Thymus (tissue), 11 donors: Measurements from ENCODE around the gene TRIO. TPM values are rescaled to one million over a fixed set of nuclear protein-coding genes. Genes with fewer than 3 reads are reported as not detected.
A peak's percentile ranks its signal among the peaks of the same experiment; 100 is the strongest.

Experiments used
- DNase-seq, 9 donors: peaks; one replicate each; pipeline ENCODE4 v3.0.0-alpha.2; 2013; ENCODE audit warnings: low spot score in 9 of 9, low read depth in 6 of 9, missing footprints in 1 of 9
- H3K27ac ChIP-seq, 2 donors: one replicate each; pipeline ENCODE4 v1.5.1; 2013; ENCODE audit warnings: control low read depth in 1 of 2, low read depth in 1 of 2, low read length in 1 of 2, mild to moderate bottlenecking in 1 of 2, moderate library complexity in 1 of 2
- H3K27me3 ChIP-seq, 2 donors: one replicate each; pipeline ENCODE4 v1.5.1; 2013; ENCODE audit warnings: low read length in 1 of 2; ENCODE audit not compliant: control insufficient read depth in 2 of 2, insufficient read depth in 1 of 2
- H3K36me3 ChIP-seq, 2 donors: one replicate each; pipeline ENCODE4 v1.5.1; 2013; ENCODE audit warnings: low read length in 1 of 2, mild to moderate bottlenecking in 1 of 2, moderate library complexity in 1 of 2; ENCODE audit not compliant: control insufficient read depth in 2 of 2, insufficient read depth in 2 of 2
- H3K4me1 ChIP-seq, 2 donors: one replicate each; pipeline ENCODE4 v1.5.1; 2013; ENCODE audit warnings: low read length in 2 of 2; ENCODE audit not compliant: control insufficient read depth in 2 of 2, insufficient read depth in 2 of 2
- H3K4me3 ChIP-seq, 2 donors: one replicate each; pipeline ENCODE4 v1.5.1; 2013; ENCODE audit warnings: low read length in 2 of 2, control low read depth in 1 of 2, mild to moderate bottlenecking in 1 of 2
- H3K9me3 ChIP-seq, 2 donors: one replicate each; pipeline ENCODE4 v1.5.1; 2013; ENCODE audit warnings: low read length in 1 of 2, mild to moderate bottlenecking in 1 of 2; ENCODE audit not compliant: control insufficient read depth in 2 of 2, insufficient read depth in 1 of 2
- WGBS: extraction: QIAGEN DNeasy Blood & Tissue Kit; methylation state at CpG from one replicate; pipeline ENCODE4 v1.1.7; 2013; 5-methylcytosine and 5-hydroxymethylcytosine counted together
- polyA plus RNA-seq: library from polyadenylated mRNA; stranded (reverse); fragments of 200-250 nt; gene quantifications from one replicate; pipeline ENCODE4 v1.2.3, GENCODE V29; 2013
- total RNA-seq: library from RNA; stranded (reverse); fragments of 120-200 nt; gene quantifications from one replicate; pipeline ENCODE4 v1.2.4, GENCODE V29; 2013
- donor health status: healthy.

Gene TRIO
- total and polyA plus RNA-seq, 2 donors = 26.9 to 52.1 TPM

DNA sequence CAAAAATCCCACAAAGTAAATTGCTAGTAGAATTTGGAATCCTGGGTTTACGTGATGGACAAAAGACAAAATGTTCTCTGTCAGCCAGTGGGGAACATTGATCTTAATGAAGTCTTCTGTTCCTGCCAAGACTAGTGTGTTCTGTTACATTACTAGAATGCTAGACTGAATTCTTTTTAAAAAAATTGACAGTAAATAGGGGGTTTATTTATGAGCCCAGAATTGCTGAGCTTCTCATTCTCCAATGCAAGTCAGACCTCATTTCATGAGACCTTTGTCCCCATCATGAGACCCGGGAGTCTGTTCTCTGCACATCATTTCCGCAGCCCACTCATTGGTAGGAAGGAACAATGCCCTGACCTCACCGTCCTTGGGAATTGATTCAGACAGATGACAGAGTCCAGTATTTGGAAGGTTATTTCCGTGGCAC, 264.6 kb downstream of the TRIO start:
- H3K4me1 ChIP-seq = peaks cover 0 to 5% of the 10 kb centered on the region in 2 donors
- no peak for DNase-seq
- H3K27ac ChIP-seq = no peak overlapping the region
- H3K4me3 ChIP-seq = no peak overlapping the region
- peaks cover 7 to 32% of the 10 kb centered on the region in 2 donors for H3K36me3 ChIP-seq
- no peaks in the 10 kb centered on the region for H3K27me3 ChIP-seq
- 98% methylated on average over 5 of the region's 5 CpGs for WGBS
- no peaks in the 10 kb centered on the region for H3K9me3 ChIP-seq

DNA sequence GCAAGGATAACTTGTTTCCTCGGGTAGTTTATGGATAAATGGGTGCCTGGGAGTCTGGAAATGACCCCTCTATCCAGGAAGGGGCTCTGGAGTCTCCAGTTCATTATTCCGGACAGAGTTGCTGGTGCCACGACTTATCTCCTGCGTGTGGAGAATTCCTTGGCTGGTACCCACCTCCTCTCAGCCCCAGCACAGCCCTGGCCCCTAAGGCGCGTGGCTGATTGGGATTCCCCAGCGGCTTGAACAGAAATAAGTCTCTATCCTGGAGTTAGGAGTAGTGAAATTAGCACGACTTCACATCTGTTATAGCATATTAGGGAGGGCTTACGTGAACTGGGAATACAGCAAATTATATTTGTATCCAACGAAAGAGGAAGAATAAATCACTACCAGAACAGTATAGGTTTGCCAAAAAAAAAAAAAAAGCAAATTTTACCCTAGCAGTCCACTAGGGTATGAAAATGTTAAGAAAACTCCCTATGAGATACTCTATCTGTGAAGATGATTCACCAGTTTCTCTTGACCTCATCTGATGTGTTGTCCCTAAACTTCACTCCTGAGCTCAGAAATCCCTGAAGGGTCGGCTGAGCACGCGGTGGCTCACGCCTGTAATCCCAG, 265.9 kb downstream of the TRIO start:
- Histone ChIP-seq H3K27ac (no peak overlapping the region), H3K27me3 (no peaks in the 10 kb centered on the region), H3K4me3 (no peak overlapping the region), H3K36me3 (peaks cover 7 to 34% of the 10 kb centered on the region in 2 donors), H3K9me3 (no peaks in the 10 kb centered on the region), H3K4me1 (peaks cover 11 to 15% of the 10 kb centered on the region in 2 donors)
- no peak for DNase-seq
- WGBS = 96% methylated on average over 14 of the region's 14 CpGs

DNA sequence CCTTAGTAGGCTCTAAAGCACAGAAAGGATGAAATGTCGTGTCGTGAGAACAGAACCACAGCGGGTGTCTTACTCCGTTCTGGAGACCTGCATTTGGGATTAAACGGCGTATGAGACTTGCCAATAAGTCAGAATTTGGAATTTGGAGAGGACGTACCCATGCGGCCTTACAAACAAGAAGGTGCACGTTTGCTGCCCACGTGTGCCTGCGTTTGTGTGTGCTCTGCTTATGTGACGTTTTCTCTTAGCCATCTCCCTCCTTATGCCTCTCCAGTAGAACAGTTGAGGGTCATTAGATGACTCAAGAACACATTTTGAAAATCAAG, 266.9 kb downstream of the TRIO start:
- Histone ChIP-seq H3K9me3 (no peaks in the 10 kb centered on the region), H3K27me3 (no peaks in the 10 kb centered on the region), H3K27ac (peak overlapping the region in 1 of 2 donors; percentile 7), H3K36me3 (peaks cover 7 to 38% of the 10 kb centered on the region in 2 donors), H3K4me3 (no peak overlapping the region), H3K4me1 (peaks cover 14 to 17% of the 10 kb centered on the region in 2 donors)
- WGBS = 97% methylated on average over 12 of the region's 12 CpGs
- DNase-seq = no peak

DNA sequence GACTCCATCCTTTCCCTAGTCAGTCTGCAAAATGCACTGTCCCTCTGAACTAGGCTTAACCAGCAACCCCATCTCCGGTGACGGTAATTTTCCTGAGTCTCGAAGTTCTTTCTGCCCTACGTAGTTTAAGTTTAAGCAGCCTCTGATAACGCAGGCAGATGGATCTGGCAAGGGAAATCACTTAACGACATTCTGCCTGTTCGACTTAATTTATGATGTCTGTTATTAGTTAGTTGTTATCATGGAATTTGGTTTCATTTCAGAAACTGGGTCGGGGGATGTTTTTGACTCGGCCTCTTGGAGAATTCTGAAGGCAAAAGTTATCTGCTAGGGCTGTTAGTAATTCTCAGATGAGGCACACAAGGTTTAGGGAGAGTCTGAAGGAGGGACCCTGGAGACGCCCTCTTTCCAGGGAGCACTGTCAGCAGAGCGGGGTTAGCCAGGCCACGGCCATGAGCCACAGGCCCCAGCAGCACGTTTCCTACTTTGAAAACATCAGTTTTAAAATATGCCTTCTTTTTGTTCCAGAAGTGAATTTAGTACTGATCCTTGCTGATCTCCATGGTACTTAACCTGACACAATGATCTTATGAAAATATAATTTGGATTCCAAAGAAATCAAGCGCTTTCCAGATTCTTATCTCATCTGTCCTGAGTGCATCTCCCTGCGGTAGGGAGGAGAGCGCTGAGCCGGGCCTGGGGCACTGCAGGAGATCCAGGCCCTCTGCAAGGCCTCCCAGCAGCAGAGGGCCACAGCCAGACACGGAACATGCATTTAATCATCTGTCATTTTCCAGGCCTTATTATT, 267.5 kb downstream of the TRIO start:
- Histone ChIP-seq H3K4me3 (no peak overlapping the region), H3K27me3 (no peaks in the 10 kb centered on the region), H3K27ac (no peak overlapping the region), H3K4me1 (peaks cover 14 to 17% of the 10 kb centered on the region in 2 donors), H3K36me3 (peaks cover 7 to 40% of the 10 kb centered on the region in 2 donors), H3K9me3 (no peaks in the 10 kb centered on the region)
- 95% methylated on average over 18 of the region's 18 CpGs for WGBS
- DNase-seq = no peak

DNA sequence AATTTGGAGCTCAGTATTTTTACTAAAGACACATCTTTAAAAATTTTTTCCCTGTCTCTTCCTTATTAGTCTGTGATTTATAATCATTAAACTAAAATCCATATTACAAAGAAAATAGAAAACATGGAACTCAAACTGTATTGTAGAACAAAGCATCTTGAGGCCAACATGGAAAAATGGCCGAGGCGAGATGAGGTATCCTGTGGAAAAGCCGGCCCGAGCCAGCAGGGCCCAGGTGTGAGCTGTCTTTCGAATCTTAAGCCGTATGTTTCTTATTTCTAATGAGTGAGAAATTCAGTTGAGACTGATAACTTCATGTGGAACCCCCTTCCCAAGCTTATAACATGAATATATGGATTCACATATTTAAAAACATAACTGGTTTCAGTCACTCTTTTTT, 268.1 kb downstream of the TRIO start:
- Histone ChIP-seq H3K27me3 (no peaks in the 10 kb centered on the region), H3K27ac (no peak overlapping the region), H3K9me3 (no peaks in the 10 kb centered on the region), H3K4me1 (peaks cover 14 to 17% of the 10 kb centered on the region in 2 donors), H3K36me3 (peaks cover 7 to 34% of the 10 kb centered on the region in 2 donors), H3K4me3 (no peak overlapping the region)
- 97% methylated on average over 6 of the region's 6 CpGs for WGBS
- no peak for DNase-seq

DNA sequence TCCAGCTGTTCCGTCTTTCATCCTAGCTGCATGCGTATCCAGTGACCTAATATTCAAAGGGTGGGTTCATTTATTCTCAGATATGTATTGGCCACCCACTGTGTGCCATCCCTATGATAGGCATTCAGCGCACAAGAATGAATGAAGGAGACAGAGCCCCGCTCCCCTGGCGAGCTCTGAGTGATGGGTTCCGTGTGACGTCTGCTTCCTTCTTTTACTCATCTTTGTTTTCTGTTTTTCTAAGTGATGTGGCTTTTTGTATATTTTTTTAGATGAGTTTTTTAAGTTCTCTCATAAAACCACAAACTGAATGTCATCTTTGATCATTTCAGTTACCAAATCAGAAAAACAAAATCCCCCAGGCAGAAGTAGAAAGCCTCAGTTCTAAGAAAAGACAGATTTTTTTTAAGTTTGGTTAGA, 270.2 kb downstream of the TRIO start:
- H3K36me3 ChIP-seq = peaks cover 0 to 26% of the 10 kb centered on the region in 2 donors
- WGBS = 25% methylated on average over 7 of the region's 7 CpGs
- no peaks in the 10 kb centered on the region for H3K9me3 ChIP-seq
- H3K27me3 ChIP-seq = no peaks in the 10 kb centered on the region
- H3K27ac ChIP-seq = no peak overlapping the region
- peaks cover 14 to 24% of the 10 kb centered on the region in 2 donors for H3K4me1 ChIP-seq
- H3K4me3 ChIP-seq = no peak overlapping the region
- peak in 7 of 9 donors; percentile 19 to 74 (median 33) for DNase-seq

DNA sequence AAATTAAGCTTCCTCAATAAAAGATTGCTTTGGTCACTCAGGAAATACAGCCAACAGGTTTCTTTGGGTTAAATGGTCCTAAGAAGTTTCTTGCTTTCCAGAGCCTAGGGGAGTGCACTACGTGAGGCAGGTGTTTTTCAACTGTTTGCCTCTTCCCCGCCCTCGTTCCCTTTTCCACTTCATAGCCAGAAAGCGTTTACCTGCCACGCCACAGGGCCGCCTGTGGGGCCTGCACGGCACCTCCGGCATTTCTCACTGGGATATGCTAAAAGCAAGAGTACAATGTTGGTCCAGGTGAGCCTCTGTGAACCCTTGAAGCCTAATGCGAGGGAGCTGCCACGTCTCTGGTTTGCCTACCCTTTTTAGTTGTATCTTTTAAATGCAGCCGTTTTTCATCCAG, 270.9 kb downstream of the TRIO start:
- peaks cover 14 to 28% of the 10 kb centered on the region in 2 donors for H3K4me1 ChIP-seq
- H3K27ac ChIP-seq = peak overlapping the region; percentile 41 to 82
- H3K36me3 ChIP-seq = peaks cover 0 to 22% of the 10 kb centered on the region in 2 donors
- WGBS = 71% methylated on average over 11 of the region's 11 CpGs
- H3K27me3 ChIP-seq = no peaks in the 10 kb centered on the region
- no peak for DNase-seq
- no peak overlapping the region for H3K4me3 ChIP-seq
- H3K9me3 ChIP-seq = no peaks in the 10 kb centered on the region

DNA sequence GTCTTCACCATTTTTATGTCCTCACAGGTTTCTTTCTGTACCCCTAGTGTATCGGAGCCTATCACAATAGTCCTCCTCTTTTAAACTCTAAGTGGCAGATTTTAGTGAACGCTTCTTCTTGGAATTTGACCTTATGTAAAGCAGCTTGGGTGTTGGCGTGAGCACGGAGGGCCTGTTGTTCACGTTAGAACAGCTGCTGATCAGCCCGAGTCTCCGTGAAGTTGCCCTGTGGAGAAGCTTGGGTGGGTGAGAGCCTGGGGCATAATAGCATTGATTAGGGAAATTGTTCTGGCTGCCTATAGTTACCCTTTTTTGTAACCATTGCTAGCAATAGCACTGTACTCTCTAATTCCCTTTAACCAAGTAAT, 271.5 kb downstream of the TRIO start:
- peaks cover 2 to 20% of the 10 kb centered on the region in 2 donors for H3K36me3 ChIP-seq
- H3K27ac ChIP-seq = no peak overlapping the region
- H3K27me3 ChIP-seq = no peaks in the 10 kb centered on the region
- WGBS = 94% methylated on average over 7 of the region's 7 CpGs
- H3K4me1 ChIP-seq = peaks cover 14 to 28% of the 10 kb centered on the region in 2 donors
- DNase-seq = no peak
- H3K4me3 ChIP-seq = no peak overlapping the region
- no peaks in the 10 kb centered on the region for H3K9me3 ChIP-seq

DNA sequence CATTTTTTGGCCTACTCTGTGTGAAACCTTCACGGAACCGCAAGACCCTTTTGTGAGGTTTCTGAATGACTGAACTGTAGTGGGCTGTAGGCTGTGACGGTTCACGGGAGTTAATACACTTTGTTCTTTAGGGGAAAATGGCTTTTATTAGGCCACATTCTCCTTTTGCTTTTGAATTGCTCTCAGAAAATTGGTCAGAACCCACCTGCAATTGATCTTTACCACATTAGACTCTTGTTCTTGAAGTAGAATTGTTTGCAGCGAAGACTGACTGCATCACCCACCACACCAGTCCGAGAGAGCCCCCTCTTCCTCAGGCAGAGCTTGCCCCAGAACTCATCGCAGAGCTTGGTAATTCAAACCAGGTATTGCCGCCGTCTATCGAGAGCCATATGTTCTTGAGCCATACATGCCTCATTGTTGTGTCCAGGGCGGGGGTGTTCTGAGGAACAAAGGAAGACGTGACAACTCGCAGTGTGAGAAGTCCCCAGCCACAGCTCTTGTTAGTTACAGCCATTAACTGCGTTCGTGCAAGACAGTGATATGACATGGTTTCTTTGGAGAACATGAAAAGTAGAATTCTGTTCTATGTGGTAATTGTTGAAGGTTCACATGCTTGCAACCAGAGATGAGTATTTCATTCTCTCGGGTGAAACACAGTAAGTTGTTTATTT, 272.0 kb downstream of the TRIO start:
- Histone ChIP-seq H3K27me3 (no peaks in the 10 kb centered on the region), H3K36me3 (peaks cover 5 to 23% of the 10 kb centered on the region in 2 donors), H3K4me3 (no peak overlapping the region), H3K27ac (no peak overlapping the region), H3K9me3 (no peaks in the 10 kb centered on the region), H3K4me1 (peaks cover 14 to 28% of the 10 kb centered on the region in 2 donors)
- 93% methylated on average over 16 of the region's 16 CpGs for WGBS
- no peak for DNase-seq
